ENCODE data around the gene THSD8.

The THSD8 gene

GRCh38 chr19:12779162-12779993 is 22.5 kb upstream of the THSD8 start:
- TF ChIP-seq CTCF (IDR thresholded peaks at IDR 0.05; ENCODE audit: low read depth, low read length) = no peak
- in situ Hi-C loops (cut with HindIII; ENCODE audit: low sequenced_read_pairs) = no loop called here
- peak; percentile 95 for DNase-seq (ENCODE audit: low read depth, low spot score)
- peak overlapping the region; percentile 61 for H3K4me3 ChIP-seq (ENCODE audit: low read depth, low read length)

- in situ Hi-C loops (cut with HindIII; ENCODE audit: low sequenced_read_pairs) = no loop called here
- no peak for DNase-seq (ENCODE audit: low read depth, low spot score)
- TF ChIP-seq CTCF (IDR thresholded peaks at IDR 0.05; ENCODE audit: low read depth, low read length) = no peak
- H3K4me3 ChIP-seq (ENCODE audit: low read depth, low read length) = peak overlapping the region; percentile 13
Measured at GRCh38 chr19:12782174-12782423, 19.8 kb upstream of the THSD8 start.

- in situ Hi-C loops (cut with HindIII; ENCODE audit: low sequenced_read_pairs) = no loop called here
- peak overlapping the region; percentile 33 for H3K4me3 ChIP-seq (ENCODE audit: low read depth, low read length)
- peak; percentile 7 for TF ChIP-seq CTCF (IDR thresholded peaks at IDR 0.05; ENCODE audit: low read depth, low read length)
- DNase-seq (ENCODE audit: low read depth, low spot score) = peak; percentile 84
Measured at GRCh38 chr19:12782424-12783290, 19.2 kb upstream of the THSD8 start.

- in situ Hi-C loops (cut with HindIII; ENCODE audit: low sequenced_read_pairs) = no loop called here
- H3K4me3 ChIP-seq (ENCODE audit: low read depth, low read length) = peak overlapping the region; percentile 33
- no peak for DNase-seq (ENCODE audit: low read depth, low spot score)
Measured at GRCh38 chr19:12783291-12783848, 18.5 kb upstream of the THSD8 start.

GRCh38 chr19:12783849-12784393 is 17.9 kb upstream of the THSD8 start:
- no peak for TF ChIP-seq CTCF (IDR thresholded peaks at IDR 0.05; ENCODE audit: low read depth, low read length)
- H3K4me3 ChIP-seq (ENCODE audit: low read depth, low read length) = no peak overlapping the region
- DNase-seq (ENCODE audit: low read depth, low spot score) = no peak
- in situ Hi-C loops (cut with HindIII; ENCODE audit: low sequenced_read_pairs) = no loop called here

More at GRCh38 chr19:12783291-12783848, 18.5 kb upstream of the THSD8 start:
- TF ChIP-seq CTCF (IDR thresholded peaks at IDR 0.05; ENCODE audit: low read depth, low read length) = no peak

- H3K4me3 ChIP-seq (ENCODE audit: low read depth, low read length) = no peak overlapping the region
- no peak for TF ChIP-seq CTCF (IDR thresholded peaks at IDR 0.05; ENCODE audit: low read depth, low read length)
- in situ Hi-C loops (cut with HindIII; ENCODE audit: low sequenced_read_pairs) = no loop called here
- no peak for DNase-seq (ENCODE audit: low read depth, low spot score)
Measured at GRCh38 chr19:12784394-12784870, 17.4 kb upstream of the THSD8 start.
